Gastrocnemius medialis (tissue), 4 donors: Measurements from ENCODE around the gene TMEM221.

Source experiments
- CTCF ChIP-seq, 5 experiments: fragments of 450-650 bp in 3 of 5; fragments of 200-600 bp in 2 of 5; sonication (generic) in 2 of 5; IDR thresholded peaks in 4 of 5; conservative IDR thresholded peaks in 1 of 5; 1 replicate in 4 of 5; 2 replicates in 1 of 5; pipeline ENCODE4 v1.5.1; 2016 to 2019; ENCODE audit warnings: antibody characterized with exemption in 5 of 5, mild to moderate bottlenecking in 3 of 5, moderate library complexity in 3 of 5
- POLR2A ChIP-seq, 2 donors: fragments of 450-650 bp; IDR thresholded peaks; one replicate each; pipeline ENCODE4 v1.6.1; 2017; ENCODE audit warnings: antibody characterized with exemption in 2 of 2, mild to moderate bottlenecking in 2 of 2, moderate library complexity in 2 of 2

- TF ChIP-seq CTCF (IDR thresholded peaks at IDR 0.05 in 4 of 5, conservative IDR thresholded peaks at IDR 0.05 in 1 of 5) = no peak
- TF ChIP-seq POLR2A (IDR thresholded peaks at IDR 0.05) = no peak
Measured at GRCh38 chr19:17420475-17420924, 28.0 kb downstream of the TMEM221 start.
